OCI-LY1 (cell line): Measurements from ENCODE around the gene VWA2.

ENCODE experiments used
- CTCF ChIP-seq: fragments of 200-600 bp; sonication (generic), shearing (Covaris generic); IDR thresholded peaks from 2 replicates; pipeline ENCODE4 v1.5.1; 2017; ENCODE audit warnings: mild to moderate bottlenecking, antibody characterized with exemption, low read length, moderate library complexity, mixed read lengths
- EZH2 ChIP-seq: fragments of 200-600 bp; sonication (generic), shearing (Covaris generic); IDR thresholded peaks from 2 replicates; pipeline ENCODE4 v1.8.0; 2017; ENCODE audit warnings: borderline replicate concordance, mixed run types, mild to moderate bottlenecking, antibody characterized with exemption, low read length, moderate library complexity, mixed read lengths

GRCh38 chr10:114295393-114295792 is 56.3 kb downstream of the VWA2 start:
- TF ChIP-seq CTCF (no peak), EZH2 (no peak)
